Ectodermal cell (in vitro differentiated cells): ENCODE data around the gene IFITM10.
"Not testable (repeated sequence)": the region's sequence is repeated elsewhere in the genome, so short reads cannot be mapped to it uniquely, and the experiment has no call there.

Experiments
- H3K27ac ChIP-seq: 2 replicates; pipeline ENCODE4 v1.7.0; 2013; ENCODE audit warnings: mild to moderate bottlenecking, low read depth, low read length; ENCODE audit not compliant: insufficient read depth, poor library complexity, severe bottlenecking
- H3K27me3 ChIP-seq: 2 replicates; pipeline ENCODE4 v1.7.0; 2013; ENCODE audit warnings: mild to moderate bottlenecking, low read length; ENCODE audit not compliant: insufficient read depth, control insufficient read depth, poor library complexity, severe bottlenecking
- H3K36me3 ChIP-seq: one replicate; pipeline ENCODE4 v1.7.0; 2013; ENCODE audit warnings: low read length; ENCODE audit not compliant: control insufficient read depth, insufficient read depth
- H3K4me1 ChIP-seq: one replicate; pipeline ENCODE4 v1.7.0; 2013; ENCODE audit warnings: low read length; ENCODE audit not compliant: control insufficient read depth, insufficient read depth
- H3K4me3 ChIP-seq: 2 replicates; pipeline ENCODE4 v1.7.0; 2013; ENCODE audit warnings: low read depth, low read length, control low read depth; ENCODE audit not compliant: insufficient read depth
- H3K9me3 ChIP-seq: 2 replicates; pipeline ENCODE4 v1.7.0; 2013; ENCODE audit warnings: mild to moderate bottlenecking, low read length, moderate library complexity; ENCODE audit not compliant: control insufficient read depth
- WGBS, 2 experiments: methylation state at CpG; one replicate each; pipeline ENCODE4 v1.1.7; 2013; ENCODE audit warnings: missing lambda C conversion rate in 2 of 2; 5-methylcytosine and 5-hydroxymethylcytosine counted together

IFITM10 gene

GRCh38 chr11:1694846-1695547, 55.4 kb downstream of the IFITM10 start:
- WGBS, 2 experiments: 93 to 95% methylated on average over 15 of the region's 15 CpGs
- H3K27me3 ChIP-seq: no peaks in the 10 kb centered on the region
- no peaks in the 10 kb centered on the region for H3K36me3 ChIP-seq
- no peak overlapping the region for H3K4me3 ChIP-seq
- no peaks in the 10 kb centered on the region for H3K9me3 ChIP-seq
- H3K27ac ChIP-seq: no peak overlapping the region
- H3K4me1 ChIP-seq: peaks cover 7% of the 10 kb centered on the region

- no peaks in the 10 kb centered on the region for H3K36me3 ChIP-seq
- H3K9me3 ChIP-seq: no peaks in the 10 kb centered on the region
- H3K4me1 ChIP-seq: peaks cover 7% of the 10 kb centered on the region
- H3K27ac ChIP-seq: no peak overlapping the region
- H3K27me3 ChIP-seq: no peaks in the 10 kb centered on the region
- H3K4me3 ChIP-seq: peak overlapping the region; percentile 49
- WGBS, 2 experiments: 49 to 50% methylated on average over 45 of the region's 45 CpGs
Observed at GRCh38 chr11:1694064-1694845, 56.1 kb downstream of the IFITM10 start.

DNA sequence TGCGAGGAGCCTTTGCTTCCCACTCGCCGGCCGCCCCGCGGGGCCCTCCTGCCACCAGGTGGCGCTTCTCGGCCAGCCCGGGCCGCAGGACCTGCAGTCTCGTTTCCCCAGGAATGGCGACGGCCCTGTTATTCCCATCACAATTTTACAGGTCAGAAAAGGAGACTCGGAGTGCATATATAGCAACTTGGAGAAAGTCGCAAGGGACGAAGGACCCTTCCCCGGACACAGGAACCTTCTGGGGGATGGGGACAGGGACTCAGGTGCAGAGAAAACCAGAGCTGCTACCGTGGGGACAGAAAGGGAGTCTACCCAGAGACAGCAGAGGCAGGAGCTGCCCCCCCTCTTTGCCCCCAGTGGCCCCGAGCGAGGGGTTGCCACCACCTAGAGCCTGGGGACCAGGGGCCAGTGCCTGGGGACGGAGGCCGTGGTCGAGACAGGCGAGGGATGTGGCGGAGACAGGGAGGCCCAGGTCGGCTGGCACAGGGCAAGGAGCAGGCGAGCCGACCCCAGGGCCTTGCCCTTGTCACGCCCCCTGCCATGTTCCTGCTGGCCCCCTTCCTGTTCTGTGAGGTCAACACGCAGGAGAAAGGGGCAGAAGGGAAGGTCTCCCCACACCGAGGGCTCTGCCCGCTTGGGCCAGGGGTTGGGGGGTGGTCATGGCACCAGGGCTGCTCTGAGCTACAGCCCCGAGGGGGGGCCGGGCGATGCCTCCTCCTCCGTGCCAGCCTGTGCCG, 56.9 kb downstream of the IFITM10 start:
- Histone ChIP-seq H3K27ac (no peak overlapping the region), H3K4me3 (peak overlapping the region; percentile 49), H3K36me3 (no peaks in the 10 kb centered on the region), H3K27me3 (no peaks in the 10 kb centered on the region), H3K4me1 (peaks cover 7% of the 10 kb centered on the region), H3K9me3 (no peaks in the 10 kb centered on the region)
- WGBS, 2 experiments: 21% methylated on average over 37 of the region's 37 CpGs

DNA sequence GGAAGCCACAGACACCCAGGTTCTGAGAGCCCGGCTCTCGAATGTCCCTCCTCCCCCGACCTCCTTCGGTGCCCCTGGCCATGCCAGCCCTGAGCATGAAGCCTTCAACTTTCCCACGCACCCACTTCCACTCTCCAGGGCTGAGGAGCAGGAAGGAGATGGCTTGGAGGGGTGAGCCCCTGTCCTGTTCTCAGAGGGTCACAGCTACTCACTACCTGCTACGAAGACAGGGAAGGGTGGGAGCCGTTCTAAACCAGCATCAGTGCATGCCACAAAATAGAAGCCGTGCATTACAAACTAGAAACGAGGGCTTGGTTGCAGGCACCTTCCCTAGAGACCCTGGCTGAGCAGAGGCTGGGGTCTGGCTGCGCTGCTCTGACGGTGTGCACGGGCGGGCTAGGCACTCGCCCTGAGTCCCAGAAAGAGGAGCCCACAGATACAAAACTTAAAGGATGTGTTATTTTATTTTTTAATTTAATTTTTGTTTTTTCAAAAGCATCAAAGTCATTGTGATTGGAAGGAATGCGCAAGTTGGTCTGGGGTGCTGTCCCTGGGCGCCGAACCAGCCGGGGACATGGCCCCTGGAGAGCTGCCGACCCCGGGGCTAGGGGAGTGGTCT, 57.6 kb downstream of the IFITM10 start:
- Histone ChIP-seq H3K27me3 (no peaks in the 10 kb centered on the region), H3K36me3 (no peaks in the 10 kb centered on the region), H3K27ac (no peak overlapping the region), H3K4me3 (no peak overlapping the region), H3K9me3 (no peaks in the 10 kb centered on the region), H3K4me1 (peaks cover 7% of the 10 kb centered on the region)
- WGBS, 2 experiments: 64 to 65% methylated on average over 20 of the region's 20 CpGs

DNA sequence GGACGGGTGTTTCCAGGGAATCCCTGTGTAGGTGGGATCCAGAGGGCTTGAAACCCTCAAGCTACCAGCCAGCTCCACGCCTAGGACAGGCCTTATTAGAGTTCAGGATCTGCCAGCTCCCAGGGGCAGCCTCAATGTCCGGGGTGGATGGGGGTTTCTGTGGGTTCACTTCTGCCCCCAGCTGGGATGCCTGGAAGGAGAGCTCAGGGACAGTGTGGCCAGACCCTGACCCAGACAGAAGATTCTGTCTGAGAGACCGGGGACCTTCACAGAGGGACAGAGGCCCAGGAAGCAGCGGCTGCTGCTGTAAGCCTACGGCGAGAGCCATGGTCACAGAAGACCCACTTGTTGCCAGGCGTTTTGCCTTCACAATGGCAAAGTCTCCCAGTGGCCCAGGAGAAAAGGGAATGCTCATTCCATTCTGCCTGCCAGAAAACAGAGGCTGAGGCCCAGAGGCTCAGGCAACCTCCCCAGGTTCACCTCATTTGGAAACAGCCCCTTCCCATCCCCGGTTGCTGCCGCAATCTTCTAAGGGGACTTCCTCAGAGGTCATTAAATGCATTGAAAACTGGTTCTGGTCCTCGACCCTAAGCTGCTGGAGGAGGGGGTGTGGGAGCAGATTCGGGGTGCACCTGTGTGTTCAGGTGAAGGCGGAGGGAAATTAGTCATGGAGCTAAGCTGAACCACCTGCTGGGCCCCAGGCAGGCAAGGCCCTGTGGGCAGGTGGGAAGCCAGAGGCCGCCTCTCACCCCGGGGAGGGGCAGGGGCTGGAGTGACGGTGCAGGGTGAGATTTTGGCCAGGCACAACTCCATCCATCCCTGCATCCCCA, 58.3 kb downstream of the IFITM10 start:
- Histone ChIP-seq H3K27ac (no peak overlapping the region), H3K27me3 (no peaks in the 10 kb centered on the region)
- 87 to 88% methylated on average over 16 of the region's 16 CpGs for WGBS, 2 experiments

GRCh38 chr11:1691026-1691877, 59.1 kb downstream of the IFITM10 start:
- H3K9me3 ChIP-seq: no peaks in the 10 kb centered on the region
- no peaks in the 10 kb centered on the region for H3K36me3 ChIP-seq
- no peak overlapping the region for H3K27ac ChIP-seq
- H3K4me1 ChIP-seq: peaks cover 7% of the 10 kb centered on the region
- H3K27me3 ChIP-seq: no peaks in the 10 kb centered on the region
- 79 to 80% methylated on average over 16 of the region's 16 CpGs for WGBS, 2 experiments
- no peak overlapping the region for H3K4me3 ChIP-seq

More for the DNA sequence above, 58.3 kb downstream of the IFITM10 start:
- H3K9me3 ChIP-seq: no peaks in the 10 kb centered on the region
- peaks cover 7% of the 10 kb centered on the region for H3K4me1 ChIP-seq
- no peak overlapping the region for H3K4me3 ChIP-seq
- H3K36me3 ChIP-seq: no peaks in the 10 kb centered on the region

GRCh38 chr11:1690167-1691025, 60.0 kb downstream of the IFITM10 start:
- Histone ChIP-seq H3K9me3 (no peaks in the 10 kb centered on the region), H3K4me3 (no peak overlapping the region), H3K27me3 (no peaks in the 10 kb centered on the region), H3K27ac (no peak overlapping the region), H3K4me1 (peaks cover 7% of the 10 kb centered on the region), H3K36me3 (no peaks in the 10 kb centered on the region)
- 78 to 79% methylated on average over 22 of the region's 22 CpGs for WGBS, 2 experiments

DNA sequence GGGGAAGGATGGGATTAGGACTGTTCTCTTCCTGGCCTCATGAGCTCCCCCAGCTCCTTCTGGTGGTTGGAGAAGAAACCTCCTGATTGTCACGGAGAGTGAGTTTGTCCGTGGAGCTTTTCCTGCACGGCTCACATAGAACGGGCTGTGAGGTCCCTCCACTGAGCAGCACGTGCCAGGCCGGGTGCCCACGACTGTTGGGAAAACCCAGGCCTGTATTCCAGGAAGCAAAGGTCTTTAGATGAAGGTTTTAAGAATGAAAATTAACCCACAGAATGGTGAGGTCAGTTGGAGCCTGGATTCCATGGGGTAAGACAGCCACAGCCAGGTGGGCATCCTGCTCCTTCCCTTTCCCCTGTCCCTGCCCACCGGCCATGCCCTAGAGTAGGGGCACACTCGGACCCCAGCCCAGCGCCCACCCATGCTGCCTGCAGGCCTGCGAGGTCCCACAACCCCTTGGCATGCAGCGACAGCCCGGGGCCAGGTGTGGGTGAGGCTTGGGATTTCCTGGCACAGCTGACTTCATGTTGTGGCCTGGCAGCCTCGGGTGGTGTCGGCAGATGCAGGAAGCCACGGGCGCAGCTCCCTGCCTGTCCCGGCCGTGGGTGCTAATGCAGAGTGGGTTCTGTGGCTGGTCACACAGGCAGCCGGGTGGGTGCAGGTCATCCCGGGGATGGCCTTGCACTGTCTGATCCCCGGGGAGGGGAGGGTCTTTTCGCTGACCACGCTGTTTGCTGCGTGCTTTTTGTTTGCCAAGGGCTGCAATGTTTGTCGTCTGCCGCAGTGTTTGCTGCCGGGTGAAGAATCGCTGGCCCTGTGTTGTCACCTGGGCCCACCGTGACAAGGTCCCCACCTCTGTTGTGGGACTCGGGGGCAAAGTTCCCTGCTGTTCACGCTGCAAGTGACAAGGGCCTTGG, 60.9 kb downstream of the IFITM10 start:
- H3K27ac ChIP-seq, H3K4me3 ChIP-seq, H3K27me3 ChIP-seq: not testable (repeated sequence)

More for the DNA sequence above, 60.9 kb downstream of the IFITM10 start:
- H3K36me3 ChIP-seq, H3K4me1 ChIP-seq, H3K9me3 ChIP-seq: not testable (repeated sequence)
- whole genome bisulfite sequencing, 2 experiments: 80 to 86% methylated on average over 30 to 31 of the region's 32 CpGs
